ENCODE measurements around the gene FRMD7.

The FRMD7 gene

DNA sequence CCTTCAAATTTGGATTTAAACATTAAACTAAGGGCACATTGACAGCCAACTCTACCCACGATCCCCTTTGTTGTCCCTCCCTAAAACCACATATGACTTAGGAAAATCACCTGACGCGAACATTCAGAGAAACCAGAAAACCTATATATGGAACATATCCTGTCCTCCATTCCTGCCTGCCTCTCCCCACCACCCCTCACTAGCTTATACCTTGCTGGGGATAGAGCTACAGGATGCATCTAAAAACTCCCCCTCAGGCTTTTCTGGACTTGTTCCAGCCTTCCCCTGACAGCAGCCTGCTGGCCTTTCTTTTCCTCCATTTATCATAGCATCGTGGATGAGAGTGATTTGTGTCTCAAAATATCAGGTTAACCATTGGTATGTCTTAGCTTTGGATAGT, 96.0 kb downstream of the FRMD7 start:
- no peak for TF ChIP-seq CTCF (conservative IDR thresholded peaks at IDR 0.05; ENCODE audit: control insufficient read depth, insufficient read depth, low read depth, low read length)
- DNase-seq (ENCODE audit: low read depth) = no peak
- H3K4me3 ChIP-seq (ENCODE audit: control insufficient read depth, low read depth, low read length) = no peak overlapping the region

DNA sequence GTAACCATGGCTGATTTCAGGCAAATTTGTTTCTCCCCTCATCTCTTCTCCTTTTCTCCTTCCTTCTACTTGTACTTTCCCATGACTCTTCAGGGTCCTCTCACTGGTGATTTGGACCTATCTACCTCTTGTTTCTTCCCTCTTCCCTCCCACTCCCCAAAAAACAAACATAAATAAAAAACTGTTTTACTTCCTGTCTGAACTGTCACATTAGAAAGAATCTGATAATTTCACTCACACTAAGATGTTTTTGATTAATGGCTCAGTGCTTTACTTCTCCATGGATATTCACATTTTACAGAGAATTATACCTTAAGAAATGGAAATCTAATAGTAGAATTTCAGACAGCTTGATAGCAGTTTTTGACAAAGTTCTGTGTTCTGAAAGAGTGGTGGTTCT, 97.6 kb downstream of the FRMD7 start:
- no peak for DNase-seq (ENCODE audit: low read depth)
- TF ChIP-seq CTCF (conservative IDR thresholded peaks at IDR 0.05; ENCODE audit: control insufficient read depth, insufficient read depth, low read depth, low read length) = no peak
- no peak overlapping the region for H3K4me3 ChIP-seq (ENCODE audit: control insufficient read depth, low read depth, low read length)

Data from fibroblast of mammary gland (primary cell).